Measurements from ENCODE around the gene ANKRD40CL. TPM values are rescaled to one million over a fixed set of nuclear protein-coding genes. Genes with fewer than 3 reads are reported as not detected.

The ANKRD40CL gene
- total RNA-seq, 6 experiments from 2014 or later: 0.29 TPM; not detected in 5

DNA sequence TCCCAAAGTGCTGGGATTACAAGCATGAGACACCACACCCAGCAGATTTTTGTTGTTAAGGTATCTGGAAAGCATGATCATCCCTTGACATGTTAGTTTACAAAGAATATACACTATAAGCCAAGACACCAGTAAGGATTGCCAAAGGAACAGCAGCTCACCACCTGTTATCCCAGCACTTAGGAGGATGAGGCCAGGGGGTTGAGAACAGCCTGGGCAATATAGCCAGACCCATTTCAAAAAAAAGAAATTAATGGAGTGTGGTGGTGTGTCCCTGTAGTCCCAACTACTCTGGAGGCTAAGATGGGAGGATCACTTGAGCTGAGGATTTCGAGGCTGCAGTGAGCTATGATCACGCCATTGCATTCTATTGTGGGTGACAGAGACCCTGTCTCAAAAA is 5.1 kb downstream of the ANKRD40CL start:
- Histone ChIP-seq H3K4me3 (no peak overlapping the region), H3K27me3 (no peaks in the 10 kb centered on the region), H3K4me1 (peaks cover 0 to 43% (median 16%) of the 10 kb centered on the region in 4 donors), H3K9me3 (no peaks in the 10 kb centered on the region), H3K36me3 (no peaks in the 10 kb centered on the region), H3K27ac (no peak overlapping the region)
- ATAC-seq (no peak), DNase-seq (no peak)
- 82% methylated on average over 2 of the region's 2 CpGs for WGBS (ENCODE audit: insufficient coverage, low coverage, low lambda C conversion rate, missing lambda C conversion rate)
- TF ChIP-seq POLR2A (IDR thresholded peaks at IDR 0.05): no peak
- TF ChIP-seq, protein P1, sequence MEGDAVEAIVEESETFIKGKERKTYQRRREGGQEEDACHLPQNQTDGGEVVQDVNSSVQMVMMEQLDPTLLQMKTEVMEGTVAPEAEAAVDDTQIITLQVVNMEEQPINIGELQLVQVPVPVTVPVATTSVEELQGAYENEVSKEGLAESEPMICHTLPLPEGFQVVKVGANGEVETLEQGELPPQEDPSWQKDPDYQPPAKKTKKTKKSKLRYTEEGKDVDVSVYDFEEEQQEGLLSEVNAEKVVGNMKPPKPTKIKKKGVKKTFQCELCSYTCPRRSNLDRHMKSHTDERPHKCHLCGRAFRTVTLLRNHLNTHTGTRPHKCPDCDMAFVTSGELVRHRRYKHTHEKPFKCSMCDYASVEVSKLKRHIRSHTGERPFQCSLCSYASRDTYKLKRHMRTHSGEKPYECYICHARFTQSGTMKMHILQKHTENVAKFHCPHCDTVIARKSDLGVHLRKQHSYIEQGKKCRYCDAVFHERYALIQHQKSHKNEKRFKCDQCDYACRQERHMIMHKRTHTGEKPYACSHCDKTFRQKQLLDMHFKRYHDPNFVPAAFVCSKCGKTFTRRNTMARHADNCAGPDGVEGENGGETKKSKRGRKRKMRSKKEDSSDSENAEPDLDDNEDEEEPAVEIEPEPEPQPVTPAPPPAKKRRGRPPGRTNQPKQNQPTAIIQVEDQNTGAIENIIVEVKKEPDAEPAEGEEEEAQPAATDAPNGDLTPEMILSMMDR (IDR thresholded peaks at IDR 0.05): no peak
- intact Hi-C loops (cut with DNase I): no loop called here

DNA sequence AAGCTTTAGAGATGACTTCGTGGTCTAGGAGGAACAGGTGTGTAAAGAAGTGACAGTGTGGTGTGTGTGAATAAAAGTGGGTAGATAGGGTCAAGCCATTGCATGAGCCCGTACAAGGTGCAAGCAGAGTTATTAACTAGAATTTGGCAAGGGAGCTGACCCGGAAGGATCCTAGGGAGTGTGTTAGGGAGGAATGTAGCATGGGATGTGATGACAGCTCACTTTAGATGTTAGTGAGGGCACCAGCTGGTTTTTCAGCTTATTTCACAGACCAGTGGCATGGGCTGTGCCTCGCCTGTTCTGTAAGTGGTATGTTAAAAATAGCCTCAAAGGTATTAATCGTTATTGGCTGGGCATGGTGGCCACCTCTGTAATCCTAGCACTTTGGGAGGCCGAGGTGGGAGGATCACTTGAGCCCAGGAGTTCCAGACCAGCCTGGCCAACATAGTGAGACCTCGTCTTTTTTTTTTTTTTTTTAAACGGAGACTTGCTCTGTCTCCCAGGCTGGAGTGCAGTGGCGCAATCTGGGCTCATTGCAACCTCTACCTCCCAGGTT is 8.3 kb downstream of the ANKRD40CL start:
- Histone ChIP-seq H3K27ac (peak overlapping the region in 1 of 3 donors; percentile 8), H3K36me3 (peaks cover 0 to 13% (median 1%) of the 10 kb centered on the region in 4 donors), H3K4me3 (no peak overlapping the region), H3K27me3 (no peaks in the 10 kb centered on the region), H3K9me3 (no peaks in the 10 kb centered on the region), H3K4me1 (peaks cover 0 to 28% (median 4%) of the 10 kb centered on the region in 4 donors)
- intact Hi-C loops (cut with DNase I): no loop called here
- DNase-seq (no peak), ATAC-seq (no peak)
- TF ChIP-seq POLR2A (IDR thresholded peaks at IDR 0.05): no peak
- TF ChIP-seq, protein P1 (IDR thresholded peaks at IDR 0.05): no peak
- WGBS (ENCODE audit: insufficient coverage, low coverage, low lambda C conversion rate, missing lambda C conversion rate): 62% methylated on average over 9 of the region's 9 CpGs

- intact Hi-C loops (cut with DNase I): no loop called here
- H3K36me3 ChIP-seq: peaks cover 0 to 19% (median 4%) of the 10 kb centered on the region in 4 donors
- H3K4me3 ChIP-seq: no peak overlapping the region
- H3K9me3 ChIP-seq: no peaks in the 10 kb centered on the region
- ATAC-seq (no peak), DNase-seq (no peak)
- WGBS (ENCODE audit: insufficient coverage, low coverage, low lambda C conversion rate, missing lambda C conversion rate): 41% methylated on average over 4 of the region's 5 CpGs
- peaks cover 0 to 22% (median 4%) of the 10 kb centered on the region in 4 donors for H3K4me1 ChIP-seq
- H3K27ac ChIP-seq: peak overlapping the region in 1 of 3 donors; percentile 8
- H3K27me3 ChIP-seq: no peaks in the 10 kb centered on the region
- TF ChIP-seq, protein P1 (IDR thresholded peaks at IDR 0.05): no peak
- no peak for TF ChIP-seq POLR2A (IDR thresholded peaks at IDR 0.05)
These were observed 8.8 kb downstream of the ANKRD40CL start for GRCh38 chr17:50758524-50758923.

- no peak for TF ChIP-seq POLR2A (IDR thresholded peaks at IDR 0.05)
- TF ChIP-seq, protein P1 (IDR thresholded peaks at IDR 0.05): no peak
- Histone ChIP-seq H3K9me3 (no peaks in the 10 kb centered on the region), H3K4me1 (peaks cover 0 to 19% (median 4%) of the 10 kb centered on the region in 4 donors), H3K27ac (no peak overlapping the region), H3K4me3 (no peak overlapping the region), H3K27me3 (no peaks in the 10 kb centered on the region), H3K36me3 (peaks cover 5 to 57% (median 28%) of the 10 kb centered on the region in 4 donors)
- intact Hi-C loops (cut with DNase I): no loop called here
- DNase-seq (no peak), ATAC-seq (no peak)
- 54% methylated on average over 2 of the region's 2 CpGs for WGBS (ENCODE audit: insufficient coverage, low coverage, low lambda C conversion rate, missing lambda C conversion rate)
These were observed 12.8 kb downstream of the ANKRD40CL start for GRCh38 chr17:50754521-50754920.
